ENCODE measurements around the gene NT5DC1.

- TF ChIP-seq CTCF (IDR thresholded peaks at IDR 0.05; ENCODE audit: poor library complexity, severe bottlenecking) (no peak), REST (IDR thresholded peaks at IDR 0.05; ENCODE audit: borderline replicate concordance) (no peak)
Measured at GRCh38 chr6:116266803-116267202, 166.2 kb downstream of the NT5DC1 start.
